Measurements from ENCODE around the gene AFAP1.

The AFAP1 gene

GRCh38 chr4:7941965-7942496, 2.4 kb upstream of the AFAP1 start:
- Histone ChIP-seq H3K27me3 (peaks cover 76% of the 10 kb centered on the region), H3K9me3 (no peaks in the 10 kb centered on the region), H3K36me3 (no peaks in the 10 kb centered on the region), H3K27ac (no peak overlapping the region), H3K4me1 (ENCODE audit: control insufficient read depth in 1 of 2, insufficient read depth in 1 of 2, low read depth in 1 of 2, low read length in 1 of 2) (peaks cover 0 to 21% of the 10 kb centered on the region in 2 experiments), H3K4me3 (ENCODE audit: low read depth in 1 of 2, low read length in 1 of 2) (no peak overlapping the region)
- no peak for TF ChIP-seq CTCF (IDR thresholded peaks at IDR 0.05)

GRCh38 chr4:7941111-7941964, 1.7 kb upstream of the AFAP1 start:
- Histone ChIP-seq H3K4me1 (ENCODE audit: control insufficient read depth in 1 of 2, insufficient read depth in 1 of 2, low read depth in 1 of 2, low read length in 1 of 2) (peaks cover 0 to 28% of the 10 kb centered on the region in 2 experiments), H3K4me3 (ENCODE audit: low read depth in 1 of 2, low read length in 1 of 2) (no peak overlapping the region), H3K9me3 (no peaks in the 10 kb centered on the region), H3K27ac (no peak overlapping the region), H3K36me3 (no peaks in the 10 kb centered on the region), H3K27me3 (peaks cover 73% of the 10 kb centered on the region)
- TF ChIP-seq CTCF (IDR thresholded peaks at IDR 0.05) = no peak

GRCh38 chr4:7938609-7939376, 868 bp downstream of the AFAP1 start:
- no peaks in the 10 kb centered on the region for H3K9me3 ChIP-seq
- H3K27me3 ChIP-seq = peaks cover 56% of the 10 kb centered on the region

GRCh38 chr4:7938266-7938608, 1.4 kb downstream of the AFAP1 start:
- Histone ChIP-seq H3K4me3 (ENCODE audit: low read depth in 1 of 2, low read length in 1 of 2) (peak overlapping the region in 1 of 2 experiments; percentile 68), H3K9me3 (no peaks in the 10 kb centered on the region), H3K36me3 (no peaks in the 10 kb centered on the region), H3K27me3 (peaks cover 56% of the 10 kb centered on the region), H3K27ac (peak overlapping the region; percentile 77), H3K4me1 (ENCODE audit: control insufficient read depth in 1 of 2, insufficient read depth in 1 of 2, low read depth in 1 of 2, low read length in 1 of 2) (peaks cover 0 to 36% of the 10 kb centered on the region in 2 experiments)
- TF ChIP-seq CTCF (IDR thresholded peaks at IDR 0.05) = no peak

More at GRCh38 chr4:7938609-7939376, 868 bp downstream of the AFAP1 start:
- Histone ChIP-seq H3K4me1 (ENCODE audit: control insufficient read depth in 1 of 2, insufficient read depth in 1 of 2, low read depth in 1 of 2, low read length in 1 of 2) (peaks cover 0 to 36% of the 10 kb centered on the region in 2 experiments), H3K4me3 (ENCODE audit: low read depth in 1 of 2, low read length in 1 of 2) (peak overlapping the region in 1 of 2 experiments; percentile 68), H3K27ac (peak overlapping the region; percentile 77), H3K36me3 (no peaks in the 10 kb centered on the region)
- no peak for TF ChIP-seq CTCF (IDR thresholded peaks at IDR 0.05)

- Histone ChIP-seq H3K4me1 (ENCODE audit: control insufficient read depth in 1 of 2, insufficient read depth in 1 of 2, low read depth in 1 of 2, low read length in 1 of 2) (peaks cover 0 to 36% of the 10 kb centered on the region in 2 experiments), H3K27ac (peak overlapping the region; percentile 77), H3K27me3 (peaks cover 49% of the 10 kb centered on the region), H3K4me3 (ENCODE audit: low read depth in 1 of 2, low read length in 1 of 2) (peak overlapping the region in 1 of 2 experiments; percentile 68), H3K36me3 (no peaks in the 10 kb centered on the region), H3K9me3 (no peaks in the 10 kb centered on the region)
- no peak for TF ChIP-seq CTCF (IDR thresholded peaks at IDR 0.05)
These were observed 2.7 kb downstream of the AFAP1 start for GRCh38 chr4:7937006-7937405.
